HG03280 (cell line): ENCODE measurements around the gene NPIPA7.
"Not testable (repeated sequence)": the region's sequence is repeated elsewhere in the genome, so short reads cannot be mapped to it uniquely, and the experiment has no call there.

ENCODE experiments used
- ATAC-seq: cut with Tn5 transposase; IDR thresholded peaks from one replicate; pipeline ENCODE4 v1.9.1; 2021; ENCODE audit warnings: mild to moderate bottlenecking, moderate library complexity; ENCODE audit not compliant: unreplicated experiment

The NPIPA7 gene

GRCh38 chr16:16417914-16418544 is 39.1 kb downstream of the NPIPA7 start:
- not testable (repeated sequence) for ATAC-seq

DNA sequence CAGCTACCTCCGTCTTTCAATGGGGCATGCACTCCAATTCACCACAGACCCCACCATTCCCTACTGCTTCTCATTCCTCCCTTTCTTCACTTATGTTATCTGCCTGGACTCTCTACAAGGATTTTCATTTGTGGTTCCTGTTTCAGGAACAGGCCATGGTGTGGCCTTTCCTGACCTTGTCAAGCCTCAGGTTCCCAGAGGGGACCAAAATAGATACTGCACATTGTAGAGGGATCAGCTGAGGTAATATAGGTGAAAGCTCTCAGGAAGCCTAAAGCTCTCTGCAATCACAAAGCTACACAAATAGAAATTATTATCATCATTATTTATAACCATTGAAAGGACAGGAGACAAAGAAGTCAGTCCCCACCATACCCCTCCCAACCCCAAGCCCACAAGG is 41.6 kb downstream of the NPIPA7 start:
- ATAC-seq = not testable (repeated sequence)

GRCh38 chr16:16425146-16425545 is 46.2 kb downstream of the NPIPA7 start:
- not testable (repeated sequence) for ATAC-seq

DNA sequence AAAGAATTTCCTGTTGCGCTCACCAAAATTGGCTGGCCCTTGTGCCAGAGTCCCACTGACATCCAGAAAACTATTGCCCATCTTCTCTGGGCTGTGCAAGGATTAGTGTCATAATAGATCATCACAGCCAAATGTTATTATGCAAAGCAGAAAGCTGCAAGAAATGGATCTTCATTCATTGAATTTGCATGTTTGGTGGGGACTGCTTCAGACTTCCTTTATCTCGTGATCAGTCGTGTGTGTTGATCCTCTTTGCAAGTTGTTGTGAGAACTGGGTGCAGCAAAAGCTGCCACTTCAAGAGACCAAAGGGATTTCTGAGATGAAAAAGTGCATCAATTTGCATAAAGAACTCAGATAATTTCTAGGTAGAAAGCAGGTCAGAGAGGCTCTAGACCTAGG is 52.2 kb downstream of the NPIPA7 start:
- not testable (repeated sequence) for ATAC-seq

GRCh38 chr16:16434711-16435110 is 55.8 kb downstream of the NPIPA7 start:
- ATAC-seq = not testable (repeated sequence)

- ATAC-seq = not testable (repeated sequence)
Observed at GRCh38 chr16:16441401-16441800, 62.5 kb downstream of the NPIPA7 start.
